K562 (cell line): Measurements from ENCODE around the gene PUM2. TPM values are rescaled to one million over a fixed set of nuclear protein-coding genes. Genes with fewer than 3 reads are reported as not detected.

Experiments used
- ATAC-seq: fragments of 200-7000 bp; cut with Tn5 transposase; 3 replicates; pipeline ENCODE4 v1.9.1; 2020; ENCODE audit warnings: moderate library complexity
- BruUV-seq: library from RNA; stranded (reverse); fragments of 400-500 nt; replicated peaks from 2 replicates; lab custom pipeline; 2021; lab: Mats Ljungman, UMichigan
- CTCF ChIA-PET: fragments of 300-600 bp; formaldehyde crosslinking; extraction: SDS; loops from one replicate; lab custom pipeline; 2021; ENCODE audit warnings: low intra/inter-chr PET ratio; lab: Yijun Ruan, JAX
- POLR2A ChIA-PET: fragments of 300-600, 350-650 bp; sonication (Branson Sonifier 250); formaldehyde crosslinking; extraction: SDS; loops from one replicate; lab custom pipeline; 2021; ENCODE audit warnings: antibody characterized with exemption, inconsistent platforms; lab: Yijun Ruan, JAX
- DNase-seq, 4 experiments: peaks; one replicate each; pipeline versions ENCODE4 v3.0.0 to v3.0.0-alpha.2; 2011 to 2018; ENCODE audit warnings: low spot score in 3 of 4, mixed read lengths in 3 of 4; ENCODE audit errors: extremely low read depth in 1 of 4
- FAIRE-seq: peaks from 2 replicates; lab custom pipeline; 2011; peaks lifted over from hg19 to GRCh38; lab: Jason Lieb, UNC
- H2AFZ ChIP-seq: 2 replicates; pipeline ENCODE4 v1.6.0; 2011; ENCODE audit warnings: low read depth, low read length, control low read depth, inconsistent platforms
- H3K27ac ChIP-seq: fragments of 200-600 bp; 3 replicates; pipeline ENCODE4 v1.8.0; 2011; ENCODE audit warnings: low read depth, mild to moderate bottlenecking, control low read depth, inconsistent platforms, low read length, moderate library complexity, mixed read lengths; ENCODE audit errors: extremely low read depth
- H3K27me3 ChIP-seq, 2 experiments: fragments of 300-600 bp in 1 of 2; 2 replicates in 1 of 2; 3 replicates in 1 of 2; pipeline versions ENCODE4 v1.6.0 to v1.8.0; 2011; ENCODE audit warnings: inconsistent platforms in 2 of 2, low read length in 2 of 2, mild to moderate bottlenecking in 1 of 2, mixed read lengths in 1 of 2, moderate library complexity in 1 of 2; ENCODE audit not compliant: control insufficient read depth in 2 of 2, insufficient read depth in 2 of 2
- H3K36me3 ChIP-seq: fragments of 300-600 bp; 3 replicates; pipeline ENCODE4 v1.8.0; 2011; ENCODE audit warnings: mild to moderate bottlenecking, low read length, inconsistent platforms; ENCODE audit not compliant: control insufficient read depth, insufficient read depth
- H3K4me1 ChIP-seq, 2 experiments: fragments of 200-600 bp in 1 of 2; replicated peaks in 1 of 2; 2 replicates in 1 of 2; 3 replicates in 1 of 2; pipeline versions ENCODE4 v1.5.1 to v1.8.0; 2011; ENCODE audit warnings: inconsistent platforms in 2 of 2, low read length in 2 of 2, mild to moderate bottlenecking in 1 of 2, mixed read lengths in 1 of 2, moderate library complexity in 1 of 2; ENCODE audit not compliant: control insufficient read depth in 2 of 2, insufficient read depth in 2 of 2
- H3K4me2 ChIP-seq: 2 replicates; pipeline ENCODE4 v1.6.1; 2011; ENCODE audit warnings: low read length, control low read depth, inconsistent platforms, mixed read lengths; ENCODE audit not compliant: insufficient read depth
- H3K4me3 ChIP-seq: fragments of 200-600 bp; sonication (generic), shearing (Covaris generic); 2 replicates; pipeline ENCODE4 v1.5.1; 2016; ENCODE audit warnings: control low read depth, inconsistent platforms
- H3K79me2 ChIP-seq: fragments of 200-600 bp; 3 replicates; pipeline ENCODE4 v1.8.0; 2011; ENCODE audit warnings: low read length, inconsistent platforms; ENCODE audit not compliant: control insufficient read depth, insufficient read depth
- H3K9ac ChIP-seq, 2 experiments: 2 replicates each; pipeline versions ENCODE4 v1.6.0 to v1.6.1; 2011; ENCODE audit warnings: low read depth in 2 of 2, low read length in 2 of 2, control low read depth in 1 of 2, inconsistent platforms in 1 of 2, mild to moderate bottlenecking in 1 of 2, mixed read lengths in 1 of 2; ENCODE audit not compliant: insufficient read depth in 1 of 2
- H3K9me1 ChIP-seq: one replicate; pipeline ENCODE4 v1.6.0; 2011; ENCODE audit warnings: inconsistent platforms, mild to moderate bottlenecking, low read length, moderate library complexity; ENCODE audit not compliant: control insufficient read depth, insufficient read depth
- H3K9me3 ChIP-seq: replicated peaks from 2 replicates; pipeline ENCODE4 v1.5.1; 2011; ENCODE audit warnings: low read depth, low read length, inconsistent platforms; ENCODE audit not compliant: control insufficient read depth, insufficient read depth
- H4K20me1 ChIP-seq: replicated peaks from 2 replicates; pipeline ENCODE4 v1.6.1; 2011; ENCODE audit warnings: low read length, inconsistent platforms, mixed read lengths; ENCODE audit not compliant: control insufficient read depth, insufficient read depth
- ETS1 ChIP-seq: conservative IDR thresholded peaks from 2 replicates; pipeline ENCODE4 v1.6.1; 2011; ENCODE audit warnings: low read depth, mild to moderate bottlenecking, low read length; ENCODE audit not compliant: control insufficient read depth
- HMGN3 ChIP-seq: IDR thresholded peaks from 2 replicates; pipeline ENCODE4 v1.6.1; 2011; ENCODE audit warnings: borderline replicate concordance, low read depth, mild to moderate bottlenecking, mixed read lengths, low read length; ENCODE audit not compliant: insufficient read length; ENCODE audit errors: extremely low read depth
- LEF1 ChIP-seq: fragments of 450-650 bp; IDR thresholded peaks from 2 replicates; pipeline ENCODE4 v1.6.1; 2016; ENCODE audit warnings: mild to moderate bottlenecking
- NR2C2 ChIP-seq, 2 experiments: fragments of 200-800 bp in 1 of 2; sonication (Bioruptor generic) in 1 of 2; sonication (generic) in 1 of 2; formaldehyde crosslinking in 1 of 2; IDR thresholded peaks; 2 replicates each; pipeline versions ENCODE4 v1.6.1 to v1.8.0; 2016 to 2022; ENCODE audit warnings: mild to moderate bottlenecking in 1 of 2, missing compliant biosample characterization in 1 of 2, missing genetic modification characterization in 1 of 2, missing genetic modification reagents in 1 of 2
- NUFIP1 ChIP-seq: fragments of 450-650 bp; IDR thresholded peaks from 2 replicates; pipeline ENCODE4 v1.6.1; 2018; ENCODE audit not compliant: partially characterized antibody
- RUNX1 ChIP-seq: sonication (generic); IDR thresholded peaks from 2 replicates; pipeline ENCODE4 v1.6.1; 2016; ENCODE audit warnings: antibody characterized with exemption, low read depth
- TCF15 ChIP-seq: fragments of 250-450 bp; sonication (Bioruptor Pico); IDR thresholded peaks from 2 replicates; pipeline ENCODE4 v1.8.0; 2022; ENCODE audit warnings: moderate library complexity, mild to moderate bottlenecking, inconsistent platforms
- TSC22D4 ChIP-seq: fragments of 450-650 bp; IDR thresholded peaks from 2 replicates; pipeline ENCODE4 v1.6.1; 2016; ENCODE audit warnings: missing genetic modification characterization, missing biosample characterization, control low read depth
- ZNF175 ChIP-seq: fragments of 200-800 bp; sonication (Bioruptor generic); IDR thresholded peaks from 2 replicates; pipeline ENCODE4 v1.6.1; 2016; ENCODE audit warnings: low read depth, mild to moderate bottlenecking, missing genetic modification characterization, missing compliant biosample characterization
- ZNF280B ChIP-seq: fragments of 250-450 bp; sonication (Bioruptor Pico); IDR thresholded peaks from 2 replicates; pipeline ENCODE4 v1.5.1; 2021; ENCODE audit warnings: mild to moderate bottlenecking
- ZNF347 ChIP-seq: fragments of 450-650 bp; formaldehyde crosslinking; IDR thresholded peaks from 2 replicates; pipeline ENCODE4 v1.4.0; 2020; ENCODE audit warnings: low read depth, mild to moderate bottlenecking, moderate library complexity
- ZZZ3 ChIP-seq: fragments of 450-650 bp; IDR thresholded peaks from 2 replicates; pipeline ENCODE4 v1.6.1; 2016; ENCODE audit warnings: antibody characterized with exemption, mild to moderate bottlenecking, moderate library complexity
- WGBS: fragments of 100-300 bp; shearing (Covaris generic); methylation state at CpG from one replicate; pipeline ENCODE4 v1.1.6; 2016; ENCODE audit warnings: low coverage, mixed read lengths; ENCODE audit not compliant: insufficient coverage; ENCODE audit errors: missing lambda C conversion rate; 5-methylcytosine and 5-hydroxymethylcytosine counted together
- in situ Hi-C: fragments of 300-500 bp; cut with MboI; formaldehyde crosslinking; loops from 4 replicates; pipeline ENCODE4 v1.15.0; 2018; ENCODE audit warnings: inconsistent platforms, mixed read lengths
- intact Hi-C: fragments of 100-400 bp; cut with micrococcal nuclease; formaldehyde crosslinking; loops from 2 replicates; pipeline ENCODE4 v1.14.2; 2022
- polyA plus RNA-seq, 8 experiments: library from polyadenylated mRNA; depleted of rRNA in 4 of 8; stranded (reverse) in 5 of 8; unstranded in 3 of 8; fragments of >200 nt; fragmentation: Nextera tagmentation in 2 of 8; fragmentation: Illumina TruSeq in 1 of 8; extraction: Ambion mirVana in 2 of 8; extraction: Trizol in 1 of 8; gene quantifications; 2 replicates each; pipeline versions ENCODE4 v1.2.1 to v1.2.3, GENCODE V29; 2011 to 2014; ENCODE audit warnings: inconsistent platforms in 1 of 8, missing spikeins in 1 of 8
- total RNA-seq, 7 experiments: library from RNA; depleted of rRNA in 6 of 7; stranded (reverse); fragments of >200 nt in 6 of 7; fragmentation: Illumina TruSeq in 2 of 7; extraction: Trizol in 2 of 7; gene quantifications; 2 replicates each; pipeline versions ENCODE4 v1.2.1 to v1.2.3, GENCODE V29; 2011 to 2021; ENCODE audit warnings: low replicate concordance in 1 of 7
- TF ChIP-seq, protein P1 (sequence below): IDR thresholded peaks from 2 replicates; pipeline ENCODE4 v1.6.1; 2011; ENCODE audit warnings: borderline replicate concordance, low read depth, mild to moderate bottlenecking, moderate library complexity, low read length; ENCODE audit not compliant: insufficient read depth, poor library complexity, severe bottlenecking

PUM2 gene
- total and polyA plus RNA-seq, 9 of the 15 experiments (the other 6 are each of a cell fraction or from before 2014, with no cell fraction given), result 13.4 to 61.9 (median 28.3) TPM

DNA sequence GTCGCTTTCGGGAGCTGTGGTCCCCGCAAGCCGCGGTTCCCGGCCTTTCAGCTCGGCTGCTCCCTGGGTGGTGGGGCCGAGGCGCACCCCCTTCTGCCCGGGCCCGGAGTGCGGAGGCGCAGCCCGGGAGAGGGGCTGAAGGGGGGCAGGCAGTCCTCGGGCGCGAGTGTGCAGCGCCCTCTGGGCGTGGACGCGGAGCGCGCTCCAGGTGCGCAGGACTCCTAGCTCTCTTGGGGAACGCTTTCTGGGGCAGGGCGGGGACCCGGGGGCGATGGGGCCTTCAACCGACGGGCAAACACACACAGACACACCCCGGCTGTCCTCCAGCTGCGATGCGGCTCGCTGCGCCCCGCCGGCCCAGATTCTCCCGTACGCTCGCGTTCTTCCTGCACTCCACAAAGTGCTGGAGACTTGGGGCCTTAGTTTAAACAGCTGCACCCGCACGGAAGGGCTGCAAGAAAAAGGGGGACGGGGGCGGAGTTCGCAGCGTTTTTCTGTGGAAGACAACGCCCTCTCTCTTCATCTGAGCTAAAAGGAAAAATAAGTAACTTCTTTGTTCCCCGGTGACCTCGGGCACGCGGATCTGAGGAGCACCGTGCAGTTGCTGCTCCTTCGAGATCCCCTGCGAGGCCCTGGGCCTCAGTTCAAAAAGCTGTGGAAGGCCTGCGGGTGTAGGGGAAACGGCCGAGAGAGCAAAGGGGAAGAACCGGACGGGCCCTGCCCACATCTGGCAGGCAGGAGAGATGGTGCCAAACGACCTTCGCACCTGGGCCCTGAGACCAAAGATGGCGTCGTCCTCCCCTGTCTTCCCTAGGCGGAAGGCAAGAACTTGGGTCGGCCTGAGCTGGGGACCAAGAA, 125.1 kb downstream of the PUM2 start:
- H3K9me3 ChIP-seq, result no peaks in the 10 kb centered on the region
- H4K20me1 ChIP-seq, result no peaks in the 10 kb centered on the region
- H2AFZ ChIP-seq, result peak overlapping the region; percentile 85
- peak overlapping the region; percentile 72 for H3K4me2 ChIP-seq
- peaks cover 15 to 59% of the 10 kb centered on the region in 2 experiments; a peak in 3 of 5 replicates for H3K27me3 ChIP-seq
- no peak for FAIRE-seq
- 13% methylated on average over 53 of the region's 66 CpGs for WGBS
- POLR2A ChIA-PET, result interaction anchor here (0.6 to 1.4 kb wide), 2 partner anchors 16 to 19 kb away, joined by 3 read pairs; no protein-coding TSS in a partner anchor
- H3K4me1 ChIP-seq, result peaks cover 0 to 29% of the 10 kb centered on the region in 2 experiments; a peak in 2 of 5 replicates
- peak overlapping the region in 1 of 2 experiments; percentile 83; a peak in 2 of 4 replicates for H3K9ac ChIP-seq
- H3K36me3 ChIP-seq, result no peaks in the 10 kb centered on the region
- intact Hi-C loops, result loop anchor here (1.0 to 5.0 kb wide), 3 partner anchors 90 to 268 kb away; no protein-coding TSS in a partner anchor
- CTCF ChIA-PET, result interaction anchor here (0.8 to 2.0 kb wide), 2 partner anchors 89 to 270 kb away, joined by 3 to 15 read pairs; no protein-coding TSS in a partner anchor
- peak overlapping the region; percentile 47 for H3K4me3 ChIP-seq
- in situ Hi-C loops, result loop anchor here (10.0 kb wide), 1 partner anchor 91 kb away; no protein-coding TSS in a partner anchor
- BruUV-seq, result no TSS peak
- ATAC-seq, result peak; percentile 91
- peak; percentile 67 to 78 (median 76) for DNase-seq
- H3K27ac ChIP-seq, result no peak overlapping the region
- H3K79me2 ChIP-seq, result no peaks in the 10 kb centered on the region
- H3K9me1 ChIP-seq, result no peaks in the 10 kb centered on the region
- TF ChIP-seq NR2C2 (CRISPR knock-in tag; IDR thresholded peaks at IDR 0.05) (no peak), NR2C2 (tag; IDR thresholded peaks at IDR 0.05) (no peak), RUNX1 (no peak), LEF1 (no peak), HMGN3 (no peak), ZZZ3 (no peak), NUFIP1 (no peak), TCF15 (CRISPR knock-in tag) (no peak), ZNF347 (CRISPR knock-in tag) (no peak), ETS1 (no peak), TSC22D4 (no peak), ZNF175 (CRISPR knock-in tag) (no peak), ZNF280B (CRISPR knock-in tag) (no peak)
- TF ChIP-seq, protein P1, sequence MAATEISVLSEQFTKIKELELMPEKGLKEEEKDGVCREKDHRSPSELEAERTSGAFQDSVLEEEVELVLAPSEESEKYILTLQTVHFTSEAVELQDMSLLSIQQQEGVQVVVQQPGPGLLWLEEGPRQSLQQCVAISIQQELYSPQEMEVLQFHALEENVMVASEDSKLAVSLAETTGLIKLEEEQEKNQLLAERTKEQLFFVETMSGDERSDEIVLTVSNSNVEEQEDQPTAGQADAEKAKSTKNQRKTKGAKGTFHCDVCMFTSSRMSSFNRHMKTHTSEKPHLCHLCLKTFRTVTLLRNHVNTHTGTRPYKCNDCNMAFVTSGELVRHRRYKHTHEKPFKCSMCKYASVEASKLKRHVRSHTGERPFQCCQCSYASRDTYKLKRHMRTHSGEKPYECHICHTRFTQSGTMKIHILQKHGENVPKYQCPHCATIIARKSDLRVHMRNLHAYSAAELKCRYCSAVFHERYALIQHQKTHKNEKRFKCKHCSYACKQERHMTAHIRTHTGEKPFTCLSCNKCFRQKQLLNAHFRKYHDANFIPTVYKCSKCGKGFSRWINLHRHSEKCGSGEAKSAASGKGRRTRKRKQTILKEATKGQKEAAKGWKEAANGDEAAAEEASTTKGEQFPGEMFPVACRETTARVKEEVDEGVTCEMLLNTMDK, result peak; percentile 38
